Astrocyte (in vitro differentiated cells and primary cell): Measurements from ENCODE around the gene TCF20. TPM values are rescaled to one million over a fixed set of nuclear protein-coding genes. Genes with fewer than 3 reads are reported as not detected.
A peak's percentile ranks its signal among the peaks of the same experiment; 100 is the strongest.

Experiments
- DNase-seq: peaks from one replicate; pipeline ENCODE4 v3.0.0-alpha.2; 2010; ENCODE audit warnings: low read depth
- FAIRE-seq: peaks from 2 replicates; lab custom pipeline; 2011; peaks lifted over from hg19 to GRCh38; lab: Jason Lieb, UNC
- H2AFZ ChIP-seq: 2 replicates; pipeline ENCODE4 v1.6.0; 2012; ENCODE audit warnings: low read depth, low read length, inconsistent platforms
- H3K27ac ChIP-seq: 2 replicates; pipeline ENCODE4 v1.5.1; 2011; ENCODE audit warnings: low read depth, low read length, inconsistent platforms
- H3K27me3 ChIP-seq: 2 replicates; pipeline ENCODE4 v1.6.0; 2011; ENCODE audit warnings: low read length, inconsistent platforms; ENCODE audit not compliant: insufficient read depth
- H3K36me3 ChIP-seq: 2 replicates; pipeline ENCODE4 v1.5.1; 2011; ENCODE audit warnings: low read length, inconsistent platforms; ENCODE audit not compliant: insufficient read depth
- H3K4me1 ChIP-seq: 2 replicates; pipeline ENCODE4 v1.5.1; 2011; ENCODE audit warnings: low read length, inconsistent platforms; ENCODE audit not compliant: insufficient read depth
- H3K4me2 ChIP-seq: 2 replicates; pipeline ENCODE4 v1.6.0; 2012; ENCODE audit warnings: low read length, inconsistent platforms
- H3K4me3 ChIP-seq: 2 replicates; pipeline ENCODE4 v1.5.1; 2011; ENCODE audit warnings: low read depth, mild to moderate bottlenecking, low read length, inconsistent platforms; ENCODE audit not compliant: insufficient read depth
- H3K79me2 ChIP-seq: 2 replicates; pipeline ENCODE4 v1.6.0; 2012; ENCODE audit warnings: mild to moderate bottlenecking, low read length, inconsistent platforms; ENCODE audit not compliant: insufficient read depth
- H3K9ac ChIP-seq: 2 replicates; pipeline ENCODE4 v1.6.0; 2012; ENCODE audit warnings: mild to moderate bottlenecking, low read length, inconsistent platforms
- H3K9me3 ChIP-seq: 2 replicates; pipeline ENCODE4 v1.5.1; 2012; ENCODE audit warnings: low read depth, mild to moderate bottlenecking, low read length, inconsistent platforms; ENCODE audit not compliant: insufficient read depth
- H4K20me1 ChIP-seq: 2 replicates; pipeline ENCODE4 v1.6.0; 2012; ENCODE audit warnings: low read length, inconsistent platforms; ENCODE audit not compliant: insufficient read depth
- H3K27ac Mint-ChIP-seq: one replicate; pipeline ENCODE4 v1.8.0; 2021; ENCODE audit warnings: mild to moderate bottlenecking, mixed read lengths; ENCODE audit not compliant: unreplicated experiment
- H3K27me3 Mint-ChIP-seq: one replicate; pipeline ENCODE4 v1.8.0; 2021; ENCODE audit warnings: low read depth, mixed read lengths; ENCODE audit not compliant: unreplicated experiment
- H3K36me3 Mint-ChIP-seq: one replicate; pipeline ENCODE4 v1.8.0; 2021; ENCODE audit warnings: low read depth, mixed read lengths; ENCODE audit not compliant: unreplicated experiment
- H3K4me1 Mint-ChIP-seq: one replicate; pipeline ENCODE4 v1.8.0; 2021; ENCODE audit warnings: low read depth, mixed read lengths; ENCODE audit not compliant: unreplicated experiment
- H3K4me3 Mint-ChIP-seq: one replicate; pipeline ENCODE4 v1.8.0; 2021; ENCODE audit warnings: mild to moderate bottlenecking, moderate library complexity, mixed read lengths; ENCODE audit not compliant: unreplicated experiment
- H3K9me3 Mint-ChIP-seq: one replicate; pipeline ENCODE4 v1.8.0; 2021; ENCODE audit warnings: mild to moderate bottlenecking, mixed read lengths; ENCODE audit not compliant: unreplicated experiment
- EZH2 ChIP-seq: IDR thresholded peaks from 2 replicates; pipeline ENCODE4 v1.6.1; 2012; ENCODE audit warnings: mild to moderate bottlenecking, low read length, inconsistent platforms; ENCODE audit not compliant: insufficient read depth
- total RNA-seq: library from RNA; stranded (reverse); gene quantifications from 2 replicates; pipeline ENCODE4 v1.2.1, GENCODE V29; 2021
- TF ChIP-seq, protein P1 (sequence below): IDR thresholded peaks from 2 replicates; pipeline ENCODE4 v1.5.1; 2011; ENCODE audit warnings: low read depth, mild to moderate bottlenecking, inconsistent platforms, low read length, moderate library complexity; ENCODE audit not compliant: insufficient read depth

TCF20 gene
- total RNA-seq, 1 donor from 2014 or later: 37.6 TPM

DNA sequence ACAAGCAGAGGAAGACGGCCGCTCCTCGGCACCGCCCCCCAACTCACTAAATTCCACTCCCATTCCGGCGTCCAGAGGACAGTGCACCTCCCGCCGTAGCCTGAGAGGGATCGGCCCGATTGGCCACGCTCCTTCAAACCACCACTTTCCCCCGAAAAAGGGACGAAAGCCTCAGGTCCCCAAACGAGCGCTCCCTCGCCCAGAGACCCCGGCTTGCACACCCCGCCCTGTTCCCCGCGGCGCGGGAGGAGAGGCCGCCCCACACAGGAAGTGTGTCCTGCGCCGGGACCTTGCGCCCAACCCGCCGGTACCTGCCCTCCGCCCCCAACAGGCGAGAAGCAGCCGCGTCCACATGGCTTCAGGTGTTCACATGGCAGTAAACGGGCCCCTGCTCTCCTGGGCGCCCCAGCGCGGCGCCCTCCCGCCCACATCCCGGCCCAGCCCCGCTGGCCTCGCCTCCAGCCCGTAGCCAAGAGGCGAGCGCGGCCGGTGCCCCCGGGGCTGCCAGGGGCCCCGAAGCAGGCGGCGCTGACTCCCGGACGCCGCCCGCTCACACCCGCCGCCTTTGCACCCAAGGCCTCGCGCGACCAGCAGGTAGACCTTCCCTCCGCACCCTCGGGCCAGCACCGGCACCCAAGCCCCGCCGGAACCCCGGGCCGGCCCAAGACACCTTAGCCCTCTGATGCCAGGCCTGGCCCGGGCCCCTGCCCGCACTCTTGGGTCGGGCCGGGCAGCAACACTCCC, 849 bp downstream of the TCF20 start:
- Histone ChIP-seq H3K9ac (peak overlapping the region; percentile 85), H3K27ac (peak overlapping the region; percentile 31)

DNA sequence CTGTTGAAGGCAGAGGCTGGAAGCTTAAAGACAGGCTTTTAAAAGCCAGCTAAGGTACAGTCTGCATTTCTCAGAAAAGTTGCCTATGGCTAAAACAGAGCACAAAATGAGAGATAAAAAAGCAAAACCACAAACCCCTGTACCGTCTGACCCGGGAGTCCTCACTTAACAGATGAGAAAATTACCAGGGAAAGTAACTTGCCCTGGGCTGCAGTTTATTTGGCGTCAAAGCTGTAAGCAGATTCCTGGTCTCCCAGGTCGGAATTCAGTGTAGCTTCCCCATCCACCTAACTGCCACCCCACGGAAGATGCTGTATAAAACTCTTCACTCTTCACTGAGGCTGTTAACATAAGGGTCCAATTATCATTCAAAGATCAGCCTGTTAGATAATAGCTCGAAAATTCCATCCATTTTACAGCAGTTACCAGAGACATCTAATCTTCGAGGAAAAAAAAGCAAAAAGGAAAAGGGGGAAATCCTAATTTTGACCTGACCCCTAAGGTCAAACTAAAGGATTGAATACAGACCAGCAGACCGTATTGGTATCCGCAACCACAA, 1.5 kb downstream of the TCF20 start:
- peaks cover 2% of the 10 kb centered on the region for H3K9me3 Mint-ChIP-seq
- Histone ChIP-seq H2AFZ (peak overlapping the region; percentile 81), H3K4me1 (peaks cover 7% of the 10 kb centered on the region), H3K9me3 (no peaks in the 10 kb centered on the region), H3K4me3 (peak overlapping the region; percentile 80), H3K27me3 (no peaks in the 10 kb centered on the region), H3K9ac (peak overlapping the region; percentile 85), H3K36me3 (no peaks in the 10 kb centered on the region), H4K20me1 (peaks cover 56% of the 10 kb centered on the region), H3K27ac (no peak overlapping the region), H3K79me2 (peaks cover 60% of the 10 kb centered on the region), H3K4me2 (peak overlapping the region; percentile 99)
- H3K4me1 Mint-ChIP-seq: peaks cover 9% of the 10 kb centered on the region
- TF ChIP-seq, protein P1, sequence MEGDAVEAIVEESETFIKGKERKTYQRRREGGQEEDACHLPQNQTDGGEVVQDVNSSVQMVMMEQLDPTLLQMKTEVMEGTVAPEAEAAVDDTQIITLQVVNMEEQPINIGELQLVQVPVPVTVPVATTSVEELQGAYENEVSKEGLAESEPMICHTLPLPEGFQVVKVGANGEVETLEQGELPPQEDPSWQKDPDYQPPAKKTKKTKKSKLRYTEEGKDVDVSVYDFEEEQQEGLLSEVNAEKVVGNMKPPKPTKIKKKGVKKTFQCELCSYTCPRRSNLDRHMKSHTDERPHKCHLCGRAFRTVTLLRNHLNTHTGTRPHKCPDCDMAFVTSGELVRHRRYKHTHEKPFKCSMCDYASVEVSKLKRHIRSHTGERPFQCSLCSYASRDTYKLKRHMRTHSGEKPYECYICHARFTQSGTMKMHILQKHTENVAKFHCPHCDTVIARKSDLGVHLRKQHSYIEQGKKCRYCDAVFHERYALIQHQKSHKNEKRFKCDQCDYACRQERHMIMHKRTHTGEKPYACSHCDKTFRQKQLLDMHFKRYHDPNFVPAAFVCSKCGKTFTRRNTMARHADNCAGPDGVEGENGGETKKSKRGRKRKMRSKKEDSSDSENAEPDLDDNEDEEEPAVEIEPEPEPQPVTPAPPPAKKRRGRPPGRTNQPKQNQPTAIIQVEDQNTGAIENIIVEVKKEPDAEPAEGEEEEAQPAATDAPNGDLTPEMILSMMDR: no peak
- no peak for TF ChIP-seq EZH2
- H3K4me3 Mint-ChIP-seq: peak overlapping the region; percentile 94
- no peaks in the 10 kb centered on the region for H3K27me3 Mint-ChIP-seq
- peak overlapping the region; percentile 85 for H3K27ac Mint-ChIP-seq
- FAIRE-seq (no peak), DNase-seq (no peak)
- H3K36me3 Mint-ChIP-seq: no peaks in the 10 kb centered on the region

More for the DNA sequence above, 849 bp downstream of the TCF20 start:
- Mint-ChIP-seq H3K27me3 (peaks cover 3% of the 10 kb centered on the region), H3K36me3 (no peaks in the 10 kb centered on the region), H3K27ac (peak overlapping the region; percentile 85), H3K9me3 (peaks cover 2% of the 10 kb centered on the region), H3K4me3 (peak overlapping the region; percentile 94), H3K4me1 (peaks cover 9% of the 10 kb centered on the region)
- FAIRE-seq: no peak
- H4K20me1 ChIP-seq: peaks cover 50% of the 10 kb centered on the region
- H2AFZ ChIP-seq: peak overlapping the region; percentile 81
- peak overlapping the region; percentile 80 for H3K4me3 ChIP-seq
- no peaks in the 10 kb centered on the region for H3K27me3 ChIP-seq
- no peaks in the 10 kb centered on the region for H3K36me3 ChIP-seq
- DNase-seq: peak; percentile 9
- peak overlapping the region; percentile 99 for H3K4me2 ChIP-seq
- TF ChIP-seq EZH2: no peak
- TF ChIP-seq, protein P1: no peak
- peaks cover 7% of the 10 kb centered on the region for H3K4me1 ChIP-seq
- H3K79me2 ChIP-seq: peaks cover 55% of the 10 kb centered on the region
- H3K9me3 ChIP-seq: no peaks in the 10 kb centered on the region
